Measurements from ENCODE around the gene SLC7A6. TPM values are rescaled to one million over a fixed set of nuclear protein-coding genes. Genes with fewer than 3 reads are reported as not detected.

SLC7A6 gene
- total and polyA plus RNA-seq, 2 of the 13 experiments (the other 11 are each of a cell fraction or from before 2014, with no cell fraction given), result 35.8 to 70.8 TPM

GRCh38 chr16:68265078-68265920 lies 973 bp downstream of the SLC7A6 start (continued):
- TF ChIP-seq ZNF136 (CRISPR knock-in tag; IDR thresholded peaks at IDR 0.05; ENCODE audit: low read depth) (no peak), FOXP4 (CRISPR knock-in tag; IDR thresholded peaks at IDR 0.05) (peak; percentile 94), ARID5B (CRISPR knock-in tag; IDR thresholded peaks at IDR 0.05) (peak; percentile 98), RXRB (CRISPR knock-in tag; IDR thresholded peaks at IDR 0.05; ENCODE audit: borderline replicate concordance) (peak; percentile 95), MNT (IDR thresholded peaks at IDR 0.05) (peak; percentile 66), MYC (CRISPR knock-in tag; IDR thresholded peaks at IDR 0.05; ENCODE audit: borderline replicate concordance) (peak; percentile 16; the same call in 1 of the 2 replicates), FOXA1 (IDR thresholded peaks at IDR 0.05) (peak; percentile 51; the same call in 1 of the 2 replicates), FOXA1 (CRISPR knock-in tag; IDR thresholded peaks at IDR 0.05) (peak; percentile 98), ZFP82 (CRISPR knock-in tag; IDR thresholded peaks at IDR 0.05; ENCODE audit: borderline replicate concordance) (0 out of 2 replicates have a peak, but pooled peaks have one; percentile 28), IKZF1 (IDR thresholded peaks at IDR 0.05) (no peak), SRSF1 (optimal IDR thresholded peaks at IDR 0.05; ENCODE audit: low read depth, low read length) (no peak), ZNF547 (CRISPR knock-in tag; IDR thresholded peaks at IDR 0.05) (no peak), TCF7L2 (IDR thresholded peaks at IDR 0.05; ENCODE audit: low read depth, low read length) (peak; percentile 62; the same call in 1 of the 2 replicates), FOXO4 (CRISPR knock-in tag; conservative IDR thresholded peaks at IDR 0.05) (0 out of 2 replicates have a peak, but pooled peaks have one; percentile 67), ZFP90 (CRISPR knock-in tag; IDR thresholded peaks at IDR 0.05; ENCODE audit: borderline replicate concordance) (no peak; the same call in 1 of the 2 replicates), ETS1 (CRISPR knock-in tag; IDR thresholded peaks at IDR 0.05) (no peak; the same call in 1 of the 2 replicates), SRF (IDR thresholded peaks at IDR 0.05; ENCODE audit: low read depth, low read length) (0 out of 2 replicates have a peak, but pooled peaks have one; percentile 29), PTBP1 (IDR thresholded peaks at IDR 0.05; ENCODE audit: low read depth, low read length, poor library complexity, severe bottlenecking) (no peak)
